Measurements from ENCODE around the gene IL17C.

GRCh38 chr16:88593489-88593888 lies 44.9 kb upstream of the IL17C start:
- no peak for TF ChIP-seq ZNF121 (CRISPR knock-in tag; IDR thresholded peaks at IDR 0.05)
- TF ChIP-seq TCF7 (CRISPR knock-in tag; IDR thresholded peaks at IDR 0.05; ENCODE audit: low read depth) = no peak
- TF ChIP-seq CBFB (CRISPR knock-in tag; IDR thresholded peaks at IDR 0.05; ENCODE audit: low read depth) = no peak
- TF ChIP-seq, protein P1, sequence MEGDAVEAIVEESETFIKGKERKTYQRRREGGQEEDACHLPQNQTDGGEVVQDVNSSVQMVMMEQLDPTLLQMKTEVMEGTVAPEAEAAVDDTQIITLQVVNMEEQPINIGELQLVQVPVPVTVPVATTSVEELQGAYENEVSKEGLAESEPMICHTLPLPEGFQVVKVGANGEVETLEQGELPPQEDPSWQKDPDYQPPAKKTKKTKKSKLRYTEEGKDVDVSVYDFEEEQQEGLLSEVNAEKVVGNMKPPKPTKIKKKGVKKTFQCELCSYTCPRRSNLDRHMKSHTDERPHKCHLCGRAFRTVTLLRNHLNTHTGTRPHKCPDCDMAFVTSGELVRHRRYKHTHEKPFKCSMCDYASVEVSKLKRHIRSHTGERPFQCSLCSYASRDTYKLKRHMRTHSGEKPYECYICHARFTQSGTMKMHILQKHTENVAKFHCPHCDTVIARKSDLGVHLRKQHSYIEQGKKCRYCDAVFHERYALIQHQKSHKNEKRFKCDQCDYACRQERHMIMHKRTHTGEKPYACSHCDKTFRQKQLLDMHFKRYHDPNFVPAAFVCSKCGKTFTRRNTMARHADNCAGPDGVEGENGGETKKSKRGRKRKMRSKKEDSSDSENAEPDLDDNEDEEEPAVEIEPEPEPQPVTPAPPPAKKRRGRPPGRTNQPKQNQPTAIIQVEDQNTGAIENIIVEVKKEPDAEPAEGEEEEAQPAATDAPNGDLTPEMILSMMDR (IDR thresholded peaks at IDR 0.05) = no peak
- no peak for TF ChIP-seq FOXJ3 (CRISPR knock-in tag; IDR thresholded peaks at IDR 0.05; ENCODE audit: borderline replicate concordance)
- TF ChIP-seq JUN (CRISPR knock-in tag; IDR thresholded peaks at IDR 0.05) = no peak
